K562 (cell line): ENCODE results near the gene RAPSN. TPM values are rescaled to one million over a fixed set of nuclear protein-coding genes. Genes with fewer than 3 reads are reported as not detected.

Source experiments
- ATF1 ChIP-seq, 2 experiments: fragments of 450-650 bp in 1 of 2; IDR thresholded peaks; 2 replicates each; pipeline ENCODE4 v1.6.1; 2016; ENCODE audit warnings: missing compliant biosample characterization in 1 of 2, missing genetic modification characterization in 1 of 2
- DNMT1 ChIP-seq: fragments of 450-650 bp; IDR thresholded peaks from 2 replicates; pipeline ENCODE4 v1.6.1; 2016; ENCODE audit warnings: antibody characterized with exemption, mild to moderate bottlenecking
- EHMT2 ChIP-seq: fragments of 450-650 bp; IDR thresholded peaks from 2 replicates; pipeline ENCODE4 v1.6.1; 2018; ENCODE audit warnings: antibody characterized with exemption
- FOXO4 ChIP-seq: fragments of 450-650 bp; formaldehyde crosslinking; IDR thresholded peaks from 2 replicates; pipeline ENCODE4 v1.4.0; 2020; ENCODE audit warnings: mild to moderate bottlenecking, moderate library complexity
- HNRNPK ChIP-seq: fragments of 200-400 bp; formaldehyde crosslinking; IDR thresholded peaks from one replicate; pipeline ENCODE4 v1.6.1; 2018; ENCODE audit warnings: mild to moderate bottlenecking, low read depth, low read length; ENCODE audit not compliant: poor library complexity, severe bottlenecking
- NFE2L1 ChIP-seq: fragments of 450-650 bp; IDR thresholded peaks from 2 replicates; pipeline ENCODE4 v1.6.1; 2016; ENCODE audit warnings: missing genetic modification characterization, low read depth, mild to moderate bottlenecking, missing compliant biosample characterization, moderate library complexity, borderline replicate concordance
- POLR2A ChIP-seq: fragments of 450-650 bp; conservative IDR thresholded peaks from 2 replicates; pipeline ENCODE4 v1.6.1; 2016
- POLR2AphosphoS5 ChIP-seq: IDR thresholded peaks from 2 replicates; pipeline ENCODE4 v1.6.1; 2011; ENCODE audit warnings: mild to moderate bottlenecking, low read depth, low read length, moderate library complexity; ENCODE audit not compliant: control insufficient read depth, insufficient read depth
- POLR2G ChIP-seq: fragments of 200-400 bp; formaldehyde crosslinking; IDR thresholded peaks from 2 replicates; pipeline ENCODE4 v1.6.1; 2017; ENCODE audit warnings: low read depth, mild to moderate bottlenecking, antibody characterized with exemption, low read length, moderate library complexity
- SMC3 ChIP-seq: conservative IDR thresholded peaks from 2 replicates; pipeline ENCODE4 v1.6.1; 2011; ENCODE audit warnings: low read depth, low read length, improper control_type of control experiment; ENCODE audit not compliant: insufficient read depth
- SUPT5H ChIP-seq: fragments of 450-650 bp; IDR thresholded peaks from 2 replicates; pipeline ENCODE4 v1.6.1; 2016
- TBL1XR1 ChIP-seq, 2 experiments: IDR thresholded peaks; 2 replicates each; pipeline ENCODE4 v1.6.1; 2012; ENCODE audit warnings: improper control_type of control experiment in 2 of 2, low read length in 2 of 2, mild to moderate bottlenecking in 1 of 2
- TBP ChIP-seq: optimal IDR thresholded peaks from 2 replicates; pipeline ENCODE3; 2011; ENCODE audit warnings: low read depth, low read length, improper control_type of control experiment
- TEAD2 ChIP-seq: fragments of 450-650 bp; IDR thresholded peaks from 2 replicates; pipeline ENCODE4 v1.6.1; 2016; ENCODE audit warnings: missing genetic modification characterization, control low read depth, missing compliant biosample characterization
- WHSC1 ChIP-seq: IDR thresholded peaks from one replicate; pipeline ENCODE4 v1.6.1; 2012; ENCODE audit warnings: low read length, control low read depth, inconsistent platforms
- ZFPM2 ChIP-seq: fragments of 250-450 bp; sonication (Bioruptor Pico); IDR thresholded peaks from 2 replicates; pipeline ENCODE4 v1.5.1; 2022; ENCODE audit warnings: mild to moderate bottlenecking
- ZNF695 ChIP-seq: fragments of 450-650 bp; formaldehyde crosslinking; IDR thresholded peaks from 2 replicates; pipeline ENCODE4 v1.4.0; 2020; ENCODE audit warnings: mild to moderate bottlenecking, moderate library complexity
- polyA plus RNA-seq, 8 experiments: library from polyadenylated mRNA; depleted of rRNA in 4 of 8; stranded (reverse) in 5 of 8; unstranded in 3 of 8; fragments of >200 nt; fragmentation: Nextera tagmentation in 2 of 8; fragmentation: Illumina TruSeq in 1 of 8; extraction: Ambion mirVana in 2 of 8; extraction: Trizol in 1 of 8; gene quantifications; 2 replicates each; pipeline versions ENCODE4 v1.2.1 to v1.2.3, GENCODE V29; 2011 to 2014; ENCODE audit warnings: inconsistent platforms in 1 of 8, missing spikeins in 1 of 8
- total RNA-seq, 7 experiments: library from RNA; depleted of rRNA in 6 of 7; stranded (reverse); fragments of >200 nt in 6 of 7; fragmentation: Illumina TruSeq in 2 of 7; extraction: Trizol in 2 of 7; gene quantifications; 2 replicates each; pipeline versions ENCODE4 v1.2.1 to v1.2.3, GENCODE V29; 2011 to 2021; ENCODE audit warnings: low replicate concordance in 1 of 7
- TF ChIP-seq, protein P1 (sequence below): fragments of 250-450 bp; sonication (Bioruptor Pico); IDR thresholded peaks from 2 replicates; pipeline ENCODE4 v1.8.0; 2021; ENCODE audit warnings: moderate library complexity, mild to moderate bottlenecking, inconsistent platforms

Gene RAPSN
- total and polyA plus RNA-seq, 9 of the 15 experiments (the other 6 are each of a cell fraction or from before 2014, with no cell fraction given) = 0.06 to 0.11 TPM; not detected in 7

GRCh38 chr11:47415949-47416472, 32.9 kb downstream of the RAPSN start (continued):
- TF ChIP-seq DNMT1 (no peak), POLR2G (peak; percentile 81), WHSC1 (no peak), ATF1 (CRISPR knock-in tag; IDR thresholded peaks at IDR 0.05) (no peak), ATF1 (tag; IDR thresholded peaks at IDR 0.05) (no peak), POLR2A (peak; percentile 53), TEAD2 (no peak), SMC3 (no peak), SUPT5H (0 out of 2 replicates have a peak, but pooled peaks have one; percentile 45), FOXO4 (CRISPR knock-in tag) (no peak), ZNF695 (CRISPR knock-in tag) (no peak), EHMT2 (no peak), POLR2AphosphoS5 (no peak), ZFPM2 (CRISPR knock-in tag) (no peak), TBP (no peak), HNRNPK (no peak), NFE2L1 (tag) (no peak), TBL1XR1 (IDR thresholded peaks at IDR 0.05; ENCODE audit: low read length in 2 of 2) (no peak)
- TF ChIP-seq, protein P1, sequence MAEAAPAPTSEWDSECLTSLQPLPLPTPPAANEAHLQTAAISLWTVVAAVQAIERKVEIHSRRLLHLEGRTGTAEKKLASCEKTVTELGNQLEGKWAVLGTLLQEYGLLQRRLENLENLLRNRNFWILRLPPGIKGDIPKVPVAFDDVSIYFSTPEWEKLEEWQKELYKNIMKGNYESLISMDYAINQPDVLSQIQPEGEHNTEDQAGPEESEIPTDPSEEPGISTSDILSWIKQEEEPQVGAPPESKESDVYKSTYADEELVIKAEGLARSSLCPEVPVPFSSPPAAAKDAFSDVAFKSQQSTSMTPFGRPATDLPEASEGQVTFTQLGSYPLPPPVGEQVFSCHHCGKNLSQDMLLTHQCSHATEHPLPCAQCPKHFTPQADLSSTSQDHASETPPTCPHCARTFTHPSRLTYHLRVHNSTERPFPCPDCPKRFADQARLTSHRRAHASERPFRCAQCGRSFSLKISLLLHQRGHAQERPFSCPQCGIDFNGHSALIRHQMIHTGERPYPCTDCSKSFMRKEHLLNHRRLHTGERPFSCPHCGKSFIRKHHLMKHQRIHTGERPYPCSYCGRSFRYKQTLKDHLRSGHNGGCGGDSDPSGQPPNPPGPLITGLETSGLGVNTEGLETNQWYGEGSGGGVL (CRISPR knock-in tag) = no peak
- TF ChIP-seq, all 486 proteins: peak for 9
